H1 (cell line): ENCODE measurements around the gene SIDT1. TPM values are rescaled to one million over a fixed set of nuclear protein-coding genes. Genes with fewer than 3 reads are reported as not detected.

Experiments
- CTCF ChIA-PET: fragments of 300-600 bp; sonication (Branson Sonifier 250); formaldehyde crosslinking; loops from one replicate; lab custom pipeline; 2021; ENCODE audit not compliant: partially characterized antibody; lab: Charles Lee
- POLR2A ChIA-PET: fragments of 300-600 bp; sonication (Branson Sonifier 250); formaldehyde crosslinking; loops from one replicate; lab custom pipeline; 2021; ENCODE audit warnings: inconsistent platforms; ENCODE audit not compliant: partially characterized antibody; lab: Charles Lee
- DNase-seq, 2 experiments: peaks; one replicate each; pipeline versions ENCODE4 v3.0.0 to v3.0.0-alpha.2; 2010 to 2022; ENCODE audit warnings: low spot score in 2 of 2, low read depth in 1 of 2, mixed read lengths in 1 of 2
- FAIRE-seq: peaks from 2 replicates; lab custom pipeline; 2011; peaks lifted over from hg19 to GRCh38; lab: Jason Lieb, UNC
- H2AFZ ChIP-seq: 2 replicates; pipeline ENCODE4 v1.8.1; 2012; ENCODE audit warnings: low read length, inconsistent platforms
- H2AK5ac ChIP-seq: 2 replicates; pipeline ENCODE4 v1.6.1; 2013; ENCODE audit warnings: low read depth, low read length
- H2BK120ac ChIP-seq: replicated peaks from 2 replicates; pipeline ENCODE3; 2013; ENCODE audit warnings: low read depth, low read length, inconsistent platforms
- H2BK12ac ChIP-seq: 2 replicates; pipeline ENCODE4 v1.6.1; 2013; ENCODE audit warnings: low read depth, low read length
- H2BK15ac ChIP-seq: 2 replicates; pipeline ENCODE4 v1.6.1; 2013; ENCODE audit warnings: low read length
- H2BK20ac ChIP-seq: 2 replicates; pipeline ENCODE4 v1.6.1; 2013; ENCODE audit warnings: low read length
- H2BK5ac ChIP-seq: 2 replicates; pipeline ENCODE4 v1.6.1; 2013; ENCODE audit warnings: low read depth, low read length
- H3K14ac ChIP-seq: 2 replicates; pipeline ENCODE4 v1.6.1; 2013; ENCODE audit warnings: inconsistent platforms; ENCODE audit not compliant: insufficient read length
- H3K18ac ChIP-seq: 2 replicates; pipeline ENCODE4 v1.6.1; 2013; ENCODE audit warnings: low read length; ENCODE audit errors: extremely low read depth
- H3K23ac ChIP-seq: 2 replicates; pipeline ENCODE4 v1.6.1; 2013; ENCODE audit warnings: inconsistent platforms; ENCODE audit not compliant: insufficient read length
- H3K23me2 ChIP-seq: 2 replicates; pipeline ENCODE4 v1.6.1; 2013; ENCODE audit warnings: low read depth, low read length
- H3K27ac ChIP-seq: 2 replicates; pipeline ENCODE4 v1.6.1; 2011; ENCODE audit warnings: low read depth, low read length, inconsistent platforms
- H3K27me3 ChIP-seq, 4 experiments: replicated peaks in 1 of 4; 1 replicate in 1 of 4; 2 replicates in 3 of 4; pipeline versions ENCODE4 v1.6.1 to v1.8.1; 2011 to 2013; ENCODE audit warnings: low read length in 3 of 4, mild to moderate bottlenecking in 3 of 4, inconsistent platforms in 2 of 4, mixed read lengths in 2 of 4, moderate library complexity in 1 of 4; ENCODE audit not compliant: control insufficient read depth in 3 of 4, insufficient read depth in 3 of 4; ENCODE audit errors: extremely low read depth in 1 of 4
- H3K36me3 ChIP-seq, 4 experiments: 2 replicates each; pipeline versions ENCODE4 v1.6.1 to v1.8.1; 2011 to 2013; ENCODE audit warnings: mild to moderate bottlenecking in 4 of 4, low read length in 3 of 4, moderate library complexity in 2 of 4, control low read depth in 1 of 4, inconsistent platforms in 1 of 4; ENCODE audit not compliant: insufficient read depth in 4 of 4, control insufficient read depth in 2 of 4
- H3K4ac ChIP-seq: replicated peaks from 2 replicates; pipeline ENCODE3; 2013; ENCODE audit warnings: low read length, low read depth, mixed read lengths, inconsistent platforms; ENCODE audit not compliant: insufficient read length
- H3K4me1 ChIP-seq, 4 experiments: replicated peaks in 1 of 4; 1 replicate in 1 of 4; 2 replicates in 3 of 4; pipeline versions ENCODE4 v1.6.1 to v1.8.1; 2011 to 2013; ENCODE audit warnings: low read length in 3 of 4, inconsistent platforms in 2 of 4, mixed read lengths in 1 of 4; ENCODE audit not compliant: insufficient read depth in 4 of 4, control insufficient read depth in 3 of 4
- H3K4me2 ChIP-seq, 2 experiments: 2 replicates each; pipeline versions ENCODE4 v1.6.1 to v1.8.1; 2011 to 2013; ENCODE audit warnings: low read depth in 2 of 2, low read length in 2 of 2, control low read depth in 1 of 2, inconsistent platforms in 1 of 2, mild to moderate bottlenecking in 1 of 2; ENCODE audit not compliant: insufficient read depth in 1 of 2
- H3K4me3 ChIP-seq, 4 experiments: fragments of 200-600, 300-600 bp in 1 of 4; sonication (generic), shearing (Covaris generic), sonication (Bioruptor Twin) in 1 of 4; 2 replicates each; pipeline versions ENCODE4 v1.5.1 to v1.8.1; 2011 to 2016; ENCODE audit warnings: low read length in 4 of 4, low read depth in 3 of 4, control low read depth in 2 of 4, inconsistent platforms in 2 of 4, mild to moderate bottlenecking in 2 of 4, mixed read lengths in 1 of 4, moderate library complexity in 1 of 4; ENCODE audit not compliant: insufficient read depth in 2 of 4; ENCODE audit errors: extremely low read depth in 1 of 4
- H3K56ac ChIP-seq: replicated peaks from 2 replicates; pipeline ENCODE3; 2013; ENCODE audit warnings: low read depth, mild to moderate bottlenecking, mixed read lengths, low read length, inconsistent platforms; ENCODE audit not compliant: insufficient read length
- H3K79me1 ChIP-seq: 2 replicates; pipeline ENCODE4 v1.6.1; 2013; ENCODE audit warnings: low read depth, low read length, control low read depth
- H3K79me2 ChIP-seq, 2 experiments: 2 replicates each; pipeline versions ENCODE4 v1.6.1 to v1.8.1; 2012 to 2013; ENCODE audit warnings: low read length in 2 of 2, mild to moderate bottlenecking in 2 of 2, inconsistent platforms in 1 of 2; ENCODE audit not compliant: insufficient read depth in 2 of 2, control insufficient read depth in 1 of 2
- H3K9ac ChIP-seq, 4 experiments: replicated peaks in 1 of 4; 1 replicate in 1 of 4; 2 replicates in 3 of 4; pipeline versions ENCODE4 v1.6.1 to v1.8.1; 2011 to 2013; ENCODE audit warnings: low read depth in 3 of 4, low read length in 3 of 4, control low read depth in 2 of 4, mild to moderate bottlenecking in 2 of 4, moderate library complexity in 2 of 4, inconsistent platforms in 1 of 4; ENCODE audit errors: extremely low read depth in 1 of 4
- H3K9me3 ChIP-seq, 2 experiments: 2 replicates each; pipeline versions ENCODE4 v1.6.1 to v1.8.1; 2012 to 2013; ENCODE audit warnings: mild to moderate bottlenecking in 2 of 2, moderate library complexity in 2 of 2, control low read depth in 1 of 2, inconsistent platforms in 1 of 2, low read depth in 1 of 2, low read length in 1 of 2, mixed read lengths in 1 of 2; ENCODE audit not compliant: insufficient read depth in 2 of 2
- H4K20me1 ChIP-seq, 2 experiments: replicated peaks in 1 of 2; 2 replicates each; pipeline versions ENCODE3 to v1.8.1; 2011 to 2013; ENCODE audit warnings: inconsistent platforms in 2 of 2, low read length in 2 of 2, mild to moderate bottlenecking in 1 of 2; ENCODE audit not compliant: insufficient read depth in 2 of 2, control insufficient read depth in 1 of 2
- H4K5ac ChIP-seq: 2 replicates; pipeline ENCODE4 v1.6.1; 2013; ENCODE audit warnings: low read length, low read depth, mixed read lengths, inconsistent platforms; ENCODE audit not compliant: insufficient read length
- H4K8ac ChIP-seq: 2 replicates; pipeline ENCODE4 v1.8.0; 2013; ENCODE audit warnings: mild to moderate bottlenecking, moderate library complexity, low read length, inconsistent platforms; ENCODE audit not compliant: insufficient read depth; ENCODE audit errors: extremely low read depth
- H4K91ac ChIP-seq: replicated peaks from 2 replicates; pipeline ENCODE3; 2013; ENCODE audit warnings: low read length, mixed read lengths, inconsistent platforms; ENCODE audit not compliant: insufficient read length
- TBP ChIP-seq: IDR thresholded peaks from 2 replicates; pipeline ENCODE4 v1.6.1; 2011; ENCODE audit warnings: low read depth, low read length, improper control_type of control experiment
- WGBS, 2 experiments: shearing (Covaris generic) in 1 of 2; methylation state at CpG; one replicate each; pipeline versions ENCODE4 v1.1.6 to v1.1.7; 2013 to 2015; ENCODE audit warnings: low lambda C conversion rate in 2 of 2, mixed read lengths in 2 of 2, inconsistent platforms in 1 of 2, low coverage in 1 of 2, missing lambda C conversion rate in 1 of 2; ENCODE audit not compliant: insufficient replicate concordance in 2 of 2, insufficient coverage in 1 of 2, insufficient read length in 1 of 2; ENCODE audit errors: extremely low coverage in 1 of 2, missing lambda C conversion rate in 1 of 2; 5-methylcytosine and 5-hydroxymethylcytosine counted together
- polyA plus RNA-seq, 7 experiments: library from polyadenylated mRNA; depleted of rRNA in 3 of 7; stranded (reverse) in 5 of 7; unstranded in 2 of 7; fragments of >200 nt in 5 of 7; fragments of 200-250 nt in 2 of 7; gene quantifications; 1 replicate in 5 of 7; 2 replicates in 1 of 7; 4 replicates in 1 of 7; pipeline versions ENCODE4 v1.2.1 to v1.2.3, GENCODE V29; 2011 to 2013; ENCODE audit warnings: missing spikeins in 2 of 7, mixed read lengths in 2 of 7
- total RNA-seq: library from RNA; stranded (reverse); fragmentation: NEBNext Ultra II Directional; extraction: Animal tissue kit (Norgen Biotek cat#: 25700); gene quantifications from 2 replicates; pipeline ENCODE4 v1.2.1, GENCODE V29; 2021

SIDT1 gene
- total and polyA plus RNA-seq, 2 of the 8 experiments (the other 6 are each of a cell fraction or from before 2014, with no cell fraction given) = 0.06 TPM; not detected in 1

DNA sequence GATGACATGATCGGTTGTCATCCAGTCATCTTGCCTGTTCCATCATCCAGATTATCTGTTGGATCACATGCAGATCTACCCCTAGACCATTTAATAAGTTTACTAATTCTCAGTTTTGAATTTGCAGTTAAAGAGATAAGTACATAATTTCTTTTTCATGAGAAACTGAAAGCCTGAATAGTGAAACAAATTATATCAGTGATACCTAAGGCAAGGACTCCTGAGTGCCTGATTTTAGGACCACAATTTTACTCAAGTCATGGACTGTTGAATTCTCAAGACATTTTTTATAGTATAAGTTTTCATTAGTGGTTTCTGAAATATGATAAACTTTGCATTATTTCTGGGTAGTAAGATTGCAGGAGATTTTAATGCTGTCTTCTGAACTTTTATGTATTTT, 13.2 kb downstream of the SIDT1 start:
- Histone ChIP-seq H2BK20ac (no peak overlapping the region), H2BK12ac (no peak overlapping the region), H3K4ac (no peak overlapping the region), H4K8ac (no peak overlapping the region), H4K91ac (no peak overlapping the region), H3K36me3 (no peaks in the 10 kb centered on the region), H3K4me1 (no peaks in the 10 kb centered on the region), H3K79me1 (no peaks in the 10 kb centered on the region), H3K56ac (no peak overlapping the region), H2BK15ac (no peak overlapping the region), H3K4me3 (no peak overlapping the region), H3K4me2 (no peak overlapping the region), H3K27ac (no peak overlapping the region), H2BK120ac (no peak overlapping the region), H3K14ac (no peak overlapping the region), H3K23me2 (no peaks in the 10 kb centered on the region), H4K5ac (no peak overlapping the region), H4K20me1 (no peaks in the 10 kb centered on the region), H3K23ac (no peak overlapping the region), H2AFZ (no peak overlapping the region), H2BK5ac (no peak overlapping the region), H3K9ac (no peak overlapping the region), H3K9me3 (no peaks in the 10 kb centered on the region), H2AK5ac (no peak overlapping the region), H3K27me3 (no peaks in the 10 kb centered on the region), H3K18ac (no peak overlapping the region), H3K79me2 (no peaks in the 10 kb centered on the region)
- ChIA-PET POLR2A (no interaction called here), CTCF (no interaction called here)
- no peak for TF ChIP-seq TBP
- FAIRE-seq = no peak
- DNase-seq = no peak
- 80% methylated on average over 1 of the region's 1 CpG; no CpG with 5 or more reads in 1 of the 2 experiments for WGBS, 2 experiments
